H1 (cell line): Measurements from ENCODE around the gene EMID1. TPM values are rescaled to one million over a fixed set of nuclear protein-coding genes. Genes with fewer than 3 reads are reported as not detected.

Source experiments
- CTCF ChIA-PET: fragments of 300-600 bp; sonication (Branson Sonifier 250); formaldehyde crosslinking; loops from one replicate; lab custom pipeline; 2021; ENCODE audit not compliant: partially characterized antibody; lab: Charles Lee
- POLR2A ChIA-PET: fragments of 300-600 bp; sonication (Branson Sonifier 250); formaldehyde crosslinking; loops from one replicate; lab custom pipeline; 2021; ENCODE audit warnings: inconsistent platforms; ENCODE audit not compliant: partially characterized antibody; lab: Charles Lee
- DNase-seq, 2 experiments: peaks; one replicate each; pipeline versions ENCODE4 v3.0.0 to v3.0.0-alpha.2; 2010 to 2022; ENCODE audit warnings: low spot score in 2 of 2, low read depth in 1 of 2, mixed read lengths in 1 of 2
- FAIRE-seq: peaks from 2 replicates; lab custom pipeline; 2011; peaks lifted over from hg19 to GRCh38; lab: Jason Lieb, UNC
- H2AFZ ChIP-seq: 2 replicates; pipeline ENCODE4 v1.8.1; 2012; ENCODE audit warnings: low read length, inconsistent platforms
- H2AK5ac ChIP-seq: 2 replicates; pipeline ENCODE4 v1.6.1; 2013; ENCODE audit warnings: low read depth, low read length
- H2BK120ac ChIP-seq: replicated peaks from 2 replicates; pipeline ENCODE3; 2013; ENCODE audit warnings: low read depth, low read length, inconsistent platforms
- H2BK12ac ChIP-seq: 2 replicates; pipeline ENCODE4 v1.6.1; 2013; ENCODE audit warnings: low read depth, low read length
- H2BK15ac ChIP-seq: 2 replicates; pipeline ENCODE4 v1.6.1; 2013; ENCODE audit warnings: low read length
- H2BK20ac ChIP-seq: 2 replicates; pipeline ENCODE4 v1.6.1; 2013; ENCODE audit warnings: low read length
- H2BK5ac ChIP-seq: 2 replicates; pipeline ENCODE4 v1.6.1; 2013; ENCODE audit warnings: low read depth, low read length
- H3K14ac ChIP-seq: 2 replicates; pipeline ENCODE4 v1.6.1; 2013; ENCODE audit warnings: inconsistent platforms; ENCODE audit not compliant: insufficient read length
- H3K18ac ChIP-seq: 2 replicates; pipeline ENCODE4 v1.6.1; 2013; ENCODE audit warnings: low read length; ENCODE audit errors: extremely low read depth
- H3K23ac ChIP-seq: 2 replicates; pipeline ENCODE4 v1.6.1; 2013; ENCODE audit warnings: inconsistent platforms; ENCODE audit not compliant: insufficient read length
- H3K23me2 ChIP-seq: 2 replicates; pipeline ENCODE4 v1.6.1; 2013; ENCODE audit warnings: low read depth, low read length
- H3K27ac ChIP-seq: 2 replicates; pipeline ENCODE4 v1.6.1; 2011; ENCODE audit warnings: low read depth, low read length, inconsistent platforms
- H3K27me3 ChIP-seq, 4 experiments: replicated peaks in 1 of 4; 1 replicate in 1 of 4; 2 replicates in 3 of 4; pipeline versions ENCODE4 v1.6.1 to v1.8.1; 2011 to 2013; ENCODE audit warnings: low read length in 3 of 4, mild to moderate bottlenecking in 3 of 4, inconsistent platforms in 2 of 4, mixed read lengths in 2 of 4, moderate library complexity in 1 of 4; ENCODE audit not compliant: control insufficient read depth in 3 of 4, insufficient read depth in 3 of 4; ENCODE audit errors: extremely low read depth in 1 of 4
- H3K36me3 ChIP-seq, 4 experiments: 2 replicates each; pipeline versions ENCODE4 v1.6.1 to v1.8.1; 2011 to 2013; ENCODE audit warnings: mild to moderate bottlenecking in 4 of 4, low read length in 3 of 4, moderate library complexity in 2 of 4, control low read depth in 1 of 4, inconsistent platforms in 1 of 4; ENCODE audit not compliant: insufficient read depth in 4 of 4, control insufficient read depth in 2 of 4
- H3K4ac ChIP-seq: replicated peaks from 2 replicates; pipeline ENCODE3; 2013; ENCODE audit warnings: low read length, low read depth, mixed read lengths, inconsistent platforms; ENCODE audit not compliant: insufficient read length
- H3K4me1 ChIP-seq, 4 experiments: replicated peaks in 1 of 4; 1 replicate in 1 of 4; 2 replicates in 3 of 4; pipeline versions ENCODE4 v1.6.1 to v1.8.1; 2011 to 2013; ENCODE audit warnings: low read length in 3 of 4, inconsistent platforms in 2 of 4, mixed read lengths in 1 of 4; ENCODE audit not compliant: insufficient read depth in 4 of 4, control insufficient read depth in 3 of 4
- H3K4me2 ChIP-seq, 2 experiments: 2 replicates each; pipeline versions ENCODE4 v1.6.1 to v1.8.1; 2011 to 2013; ENCODE audit warnings: low read depth in 2 of 2, low read length in 2 of 2, control low read depth in 1 of 2, inconsistent platforms in 1 of 2, mild to moderate bottlenecking in 1 of 2; ENCODE audit not compliant: insufficient read depth in 1 of 2
- H3K4me3 ChIP-seq, 4 experiments: fragments of 200-600, 300-600 bp in 1 of 4; sonication (generic), shearing (Covaris generic), sonication (Bioruptor Twin) in 1 of 4; 2 replicates each; pipeline versions ENCODE4 v1.5.1 to v1.8.1; 2011 to 2016; ENCODE audit warnings: low read length in 4 of 4, low read depth in 3 of 4, control low read depth in 2 of 4, inconsistent platforms in 2 of 4, mild to moderate bottlenecking in 2 of 4, mixed read lengths in 1 of 4, moderate library complexity in 1 of 4; ENCODE audit not compliant: insufficient read depth in 2 of 4; ENCODE audit errors: extremely low read depth in 1 of 4
- H3K56ac ChIP-seq: replicated peaks from 2 replicates; pipeline ENCODE3; 2013; ENCODE audit warnings: low read depth, mild to moderate bottlenecking, mixed read lengths, low read length, inconsistent platforms; ENCODE audit not compliant: insufficient read length
- H3K79me1 ChIP-seq: 2 replicates; pipeline ENCODE4 v1.6.1; 2013; ENCODE audit warnings: low read depth, low read length, control low read depth
- H3K79me2 ChIP-seq, 2 experiments: 2 replicates each; pipeline versions ENCODE4 v1.6.1 to v1.8.1; 2012 to 2013; ENCODE audit warnings: low read length in 2 of 2, mild to moderate bottlenecking in 2 of 2, inconsistent platforms in 1 of 2; ENCODE audit not compliant: insufficient read depth in 2 of 2, control insufficient read depth in 1 of 2
- H3K9ac ChIP-seq, 4 experiments: replicated peaks in 1 of 4; 1 replicate in 1 of 4; 2 replicates in 3 of 4; pipeline versions ENCODE4 v1.6.1 to v1.8.1; 2011 to 2013; ENCODE audit warnings: low read depth in 3 of 4, low read length in 3 of 4, control low read depth in 2 of 4, mild to moderate bottlenecking in 2 of 4, moderate library complexity in 2 of 4, inconsistent platforms in 1 of 4; ENCODE audit errors: extremely low read depth in 1 of 4
- H3K9me3 ChIP-seq, 2 experiments: 2 replicates each; pipeline versions ENCODE4 v1.6.1 to v1.8.1; 2012 to 2013; ENCODE audit warnings: mild to moderate bottlenecking in 2 of 2, moderate library complexity in 2 of 2, control low read depth in 1 of 2, inconsistent platforms in 1 of 2, low read depth in 1 of 2, low read length in 1 of 2, mixed read lengths in 1 of 2; ENCODE audit not compliant: insufficient read depth in 2 of 2
- H4K20me1 ChIP-seq, 2 experiments: replicated peaks in 1 of 2; 2 replicates each; pipeline versions ENCODE3 to v1.8.1; 2011 to 2013; ENCODE audit warnings: inconsistent platforms in 2 of 2, low read length in 2 of 2, mild to moderate bottlenecking in 1 of 2; ENCODE audit not compliant: insufficient read depth in 2 of 2, control insufficient read depth in 1 of 2
- H4K5ac ChIP-seq: 2 replicates; pipeline ENCODE4 v1.6.1; 2013; ENCODE audit warnings: low read length, low read depth, mixed read lengths, inconsistent platforms; ENCODE audit not compliant: insufficient read length
- H4K8ac ChIP-seq: 2 replicates; pipeline ENCODE4 v1.8.0; 2013; ENCODE audit warnings: mild to moderate bottlenecking, moderate library complexity, low read length, inconsistent platforms; ENCODE audit not compliant: insufficient read depth; ENCODE audit errors: extremely low read depth
- H4K91ac ChIP-seq: replicated peaks from 2 replicates; pipeline ENCODE3; 2013; ENCODE audit warnings: low read length, mixed read lengths, inconsistent platforms; ENCODE audit not compliant: insufficient read length
- BCL11A ChIP-seq, 2 experiments: IDR thresholded peaks; one replicate each; pipeline ENCODE4 v1.6.1; 2011; ENCODE audit warnings: low read depth in 2 of 2, low read length in 2 of 2, mild to moderate bottlenecking in 2 of 2
- BRCA1 ChIP-seq: IDR thresholded peaks from 2 replicates; pipeline ENCODE4 v1.6.1; 2012; ENCODE audit warnings: low read depth, low read length, improper control_type of control experiment
- CTBP2 ChIP-seq: IDR thresholded peaks from 2 replicates; pipeline ENCODE4 v1.7.0; 2011; ENCODE audit warnings: borderline replicate concordance, mild to moderate bottlenecking, moderate library complexity, mixed read lengths, low read length; ENCODE audit not compliant: insufficient read depth, insufficient read length
- GTF2F1 ChIP-seq: IDR thresholded peaks from 2 replicates; pipeline ENCODE4 v1.6.1; 2012; ENCODE audit warnings: low read depth, low read length, improper control_type of control experiment, borderline replicate concordance
- POU5F1 ChIP-seq: IDR thresholded peaks from 2 replicates; pipeline ENCODE4 v1.6.1; 2011; ENCODE audit warnings: low read depth, mild to moderate bottlenecking, low read length, moderate library complexity
- RAD21 ChIP-seq, 2 experiments: IDR thresholded peaks in 1 of 2; conservative IDR thresholded peaks in 1 of 2; 2 replicates each; pipeline ENCODE4 v1.6.1; 2011; ENCODE audit warnings: low read depth in 2 of 2, low read length in 2 of 2, improper control_type of control experiment in 1 of 2, inconsistent platforms in 1 of 2, mild to moderate bottlenecking in 1 of 2, moderate library complexity in 1 of 2
- SIRT6 ChIP-seq: IDR thresholded peaks from one replicate; pipeline ENCODE4 v1.7.1; 2012; ENCODE audit warnings: low read length, inconsistent platforms
- SP2 ChIP-seq: IDR thresholded peaks from 2 replicates; pipeline ENCODE4 v1.6.1; 2012; ENCODE audit warnings: mild to moderate bottlenecking, low read length, inconsistent platforms
- SRF ChIP-seq: IDR thresholded peaks from 2 replicates; pipeline ENCODE4 v1.6.1; 2011; ENCODE audit warnings: mild to moderate bottlenecking, low read depth, low read length, moderate library complexity
- whole genome bisulfite sequencing, 2 experiments: shearing (Covaris generic) in 1 of 2; methylation state at CpG; one replicate each; pipeline versions ENCODE4 v1.1.6 to v1.1.7; 2013 to 2015; ENCODE audit warnings: low lambda C conversion rate in 2 of 2, mixed read lengths in 2 of 2, inconsistent platforms in 1 of 2, low coverage in 1 of 2, missing lambda C conversion rate in 1 of 2; ENCODE audit not compliant: insufficient replicate concordance in 2 of 2, insufficient coverage in 1 of 2, insufficient read length in 1 of 2; ENCODE audit errors: extremely low coverage in 1 of 2, missing lambda C conversion rate in 1 of 2; 5-methylcytosine and 5-hydroxymethylcytosine counted together
- polyA plus RNA-seq, 7 experiments: library from polyadenylated mRNA; depleted of rRNA in 3 of 7; stranded (reverse) in 5 of 7; unstranded in 2 of 7; fragments of >200 nt in 5 of 7; fragments of 200-250 nt in 2 of 7; gene quantifications; 1 replicate in 5 of 7; 2 replicates in 1 of 7; 4 replicates in 1 of 7; pipeline versions ENCODE4 v1.2.1 to v1.2.3, GENCODE V29; 2011 to 2013; ENCODE audit warnings: missing spikeins in 2 of 7, mixed read lengths in 2 of 7
- total RNA-seq: library from RNA; stranded (reverse); fragmentation: NEBNext Ultra II Directional; extraction: Animal tissue kit (Norgen Biotek cat#: 25700); gene quantifications from 2 replicates; pipeline ENCODE4 v1.2.1, GENCODE V29; 2021

The EMID1 gene
- total and polyA plus RNA-seq, 2 of the 8 experiments (the other 6 are each of a cell fraction or from before 2014, with no cell fraction given) = 3.9 to 7.4 TPM

GRCh38 chr22:29203488-29204454 is 1.9 kb upstream of the EMID1 start:
- 84% methylated on average over 9 of the region's 9 CpGs; no CpG with 5 or more reads in 1 of the 2 experiments for WGBS, 2 experiments
- peak overlapping the region; percentile 21; the same call in 1 of the 2 replicates for H2BK15ac ChIP-seq
- no peaks in the 10 kb centered on the region for H3K79me2 ChIP-seq
- H4K5ac ChIP-seq = no peak overlapping the region
- DNase-seq (no peak), FAIRE-seq (no peak)
- no peak overlapping the region; a peak in 1 of 8 replicates for H3K4me3 ChIP-seq
- no peak overlapping the region for H2BK5ac ChIP-seq
- H3K18ac ChIP-seq = no peak overlapping the region
- H3K4ac ChIP-seq = no peak overlapping the region
- H2AFZ ChIP-seq = no peak overlapping the region
- H3K79me1 ChIP-seq = no peaks in the 10 kb centered on the region
- H2BK120ac ChIP-seq = no peak overlapping the region
- H3K27ac ChIP-seq = no peak overlapping the region
- no peak overlapping the region for H4K8ac ChIP-seq
- peaks cover 4% of the 10 kb centered on the region; the same call in 1 of the 2 replicates for H3K23me2 ChIP-seq
- ChIA-PET POLR2A (interaction anchor here (0.7 to 3.5 kb wide), 10 partner anchors 9 to 130 kb away, joined by 3 to 11 read pairs (median 3); partner anchors contain the start of genes EWSR1 and RHBDD3), CTCF (interaction anchor here (0.6 to 6.7 kb wide), 21 partner anchors 9 to 93 kb away, joined by 3 to 84 read pairs (median 7); partner anchors contain the start of gene EWSR1)
- no peaks in the 10 kb centered on the region for H3K9me3 ChIP-seq
- peaks cover 0 to 16% (median 6%) of the 10 kb centered on the region in 4 experiments; a peak in 5 of 7 replicates for H3K4me1 ChIP-seq
- no peaks in the 10 kb centered on the region for H3K36me3 ChIP-seq
- H3K4me2 ChIP-seq = no peak overlapping the region
- no peak overlapping the region for H3K23ac ChIP-seq
- H3K14ac ChIP-seq = no peak overlapping the region
- no peak overlapping the region for H2AK5ac ChIP-seq
- no peak overlapping the region for H3K9ac ChIP-seq
- no peak overlapping the region for H4K91ac ChIP-seq
- no peaks in the 10 kb centered on the region for H4K20me1 ChIP-seq
- no peak overlapping the region for H3K56ac ChIP-seq
- no peak overlapping the region for H2BK20ac ChIP-seq
- H3K27me3 ChIP-seq = peaks cover 0 to 12% (median 3%) of the 10 kb centered on the region in 4 experiments; a peak in 5 of 7 replicates
- peak overlapping the region; percentile 27; the same call in 1 of the 2 replicates for H2BK12ac ChIP-seq
- TF ChIP-seq POU5F1 (no peak), RAD21 (IDR thresholded peaks at IDR 0.05 in 1 of 2, conservative IDR thresholded peaks at IDR 0.05 in 1 of 2; ENCODE audit: low read depth in 2 of 2, low read length in 2 of 2) (no peak), CTBP2 (no peak), GTF2F1 (no peak), BCL11A (IDR thresholded peaks at IDR 0.05; ENCODE audit: low read depth in 2 of 2, low read length in 2 of 2) (no peak), SP2 (no peak), SRF (no peak), SIRT6 (no peak), BRCA1 (no peak)
